ENCODE measurements around the gene PTPRQ. TPM values are rescaled to one million over a fixed set of nuclear protein-coding genes. Genes with fewer than 3 reads are reported as not detected.
"Not testable (repeated sequence)": the region's sequence is repeated elsewhere in the genome, so short reads cannot be mapped to it uniquely, and the experiment has no call there.

Gene PTPRQ
- total and polyA plus RNA-seq, 9 donors: 0.36 to 2.0 (median 0.71) TPM

DNA sequence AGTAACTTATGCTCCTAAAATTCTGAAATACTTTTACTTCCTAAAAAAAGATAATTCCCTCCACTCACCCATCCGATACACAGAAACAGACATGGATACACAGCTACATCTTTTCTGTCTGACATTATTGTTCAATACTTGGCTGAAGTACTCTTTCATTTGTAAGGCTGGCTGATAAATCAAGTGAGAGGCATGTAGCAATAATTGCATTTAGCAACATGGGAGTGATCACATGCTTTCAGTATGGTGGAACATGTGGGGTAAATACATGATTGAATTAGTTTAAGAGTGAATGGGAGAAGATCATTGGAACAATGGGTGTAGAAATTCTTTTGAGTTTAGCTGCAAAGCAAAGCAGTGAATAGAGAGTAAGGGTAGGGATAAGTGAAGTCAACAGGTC lies 25.6 kb downstream of the PTPRQ start:
- no peak for DNase-seq
- no peaks in the 10 kb centered on the region for H3K27me3 ChIP-seq (ENCODE audit: control insufficient read depth, insufficient read depth, low read length)
- no peaks in the 10 kb centered on the region for H3K36me3 ChIP-seq (ENCODE audit: control insufficient read depth, insufficient read depth, low read length)
- no peak overlapping the region for H3K27ac ChIP-seq (ENCODE audit: low read length)
- H3K4me3 ChIP-seq (ENCODE audit: low read length): no peak overlapping the region
- no peaks in the 10 kb centered on the region for H3K4me1 ChIP-seq (ENCODE audit: control insufficient read depth, insufficient read depth, low read length)
- no peaks in the 10 kb centered on the region for H3K9me3 ChIP-seq (replicated peaks; ENCODE audit: control insufficient read depth, low read depth, low read length)
- no CpG with 5 or more reads among the region's 1 CpG for WGBS (ENCODE audit: insufficient coverage)

DNA sequence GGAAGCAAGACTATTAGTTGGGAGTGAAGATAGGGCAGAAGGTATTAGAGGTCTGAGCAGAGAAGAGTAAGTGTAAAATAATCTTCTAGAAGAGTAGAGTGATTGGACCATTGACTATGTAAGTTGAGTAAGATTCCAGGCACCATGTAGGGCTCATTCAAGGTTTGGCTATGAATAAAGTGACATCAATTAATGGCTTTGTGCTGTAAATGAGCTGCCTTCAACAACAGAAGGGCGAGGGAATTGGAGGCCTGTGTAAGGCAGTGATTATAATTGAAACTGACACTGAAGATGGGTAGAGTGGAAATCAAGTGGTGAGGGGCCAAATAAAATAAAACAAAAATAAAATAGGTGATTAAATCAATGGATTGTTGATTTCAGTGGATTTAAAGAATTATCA lies 26.4 kb downstream of the PTPRQ start:
- DNase-seq: no peak
- no peaks in the 10 kb centered on the region for H3K36me3 ChIP-seq (ENCODE audit: control insufficient read depth, insufficient read depth, low read length)
- 78% methylated on average over 1 of the region's 1 CpG for WGBS (ENCODE audit: insufficient coverage)
- H3K27me3 ChIP-seq (ENCODE audit: control insufficient read depth, insufficient read depth, low read length): no peaks in the 10 kb centered on the region
- H3K4me3 ChIP-seq (ENCODE audit: low read length): no peak overlapping the region
- no peaks in the 10 kb centered on the region for H3K9me3 ChIP-seq (replicated peaks; ENCODE audit: control insufficient read depth, low read depth, low read length)
- no peaks in the 10 kb centered on the region for H3K4me1 ChIP-seq (ENCODE audit: control insufficient read depth, insufficient read depth, low read length)
- no peak overlapping the region for H3K27ac ChIP-seq (ENCODE audit: low read length)

DNA sequence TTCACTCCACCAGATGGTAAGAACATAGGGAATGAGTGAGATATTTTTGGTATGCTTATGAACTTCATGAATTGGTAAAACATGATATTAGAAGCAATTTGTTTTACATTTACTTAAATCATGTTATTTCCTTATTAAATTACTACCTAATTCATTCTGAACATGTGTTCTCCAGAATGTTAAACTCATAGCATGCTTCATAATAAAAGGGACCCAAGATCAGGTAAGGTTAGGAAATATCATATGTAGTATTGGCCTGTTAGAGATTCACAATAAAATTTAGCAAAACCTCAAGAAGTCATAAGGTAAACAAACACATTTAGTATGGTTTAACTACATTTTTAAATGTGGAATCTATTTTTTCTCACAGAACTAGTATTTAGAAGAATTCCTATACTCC lies 28.2 kb downstream of the PTPRQ start:
- Histone ChIP-seq H3K9me3 (replicated peaks; ENCODE audit: control insufficient read depth, low read depth, low read length) (no peaks in the 10 kb centered on the region), H3K36me3 (ENCODE audit: control insufficient read depth, insufficient read depth, low read length) (no peaks in the 10 kb centered on the region), H3K4me1 (ENCODE audit: control insufficient read depth, insufficient read depth, low read length) (no peaks in the 10 kb centered on the region), H3K27ac (ENCODE audit: low read length) (no peak overlapping the region), H3K4me3 (ENCODE audit: low read length) (no peak overlapping the region), H3K27me3 (ENCODE audit: control insufficient read depth, insufficient read depth, low read length) (no peaks in the 10 kb centered on the region)
- peak; percentile 27 for DNase-seq

DNA sequence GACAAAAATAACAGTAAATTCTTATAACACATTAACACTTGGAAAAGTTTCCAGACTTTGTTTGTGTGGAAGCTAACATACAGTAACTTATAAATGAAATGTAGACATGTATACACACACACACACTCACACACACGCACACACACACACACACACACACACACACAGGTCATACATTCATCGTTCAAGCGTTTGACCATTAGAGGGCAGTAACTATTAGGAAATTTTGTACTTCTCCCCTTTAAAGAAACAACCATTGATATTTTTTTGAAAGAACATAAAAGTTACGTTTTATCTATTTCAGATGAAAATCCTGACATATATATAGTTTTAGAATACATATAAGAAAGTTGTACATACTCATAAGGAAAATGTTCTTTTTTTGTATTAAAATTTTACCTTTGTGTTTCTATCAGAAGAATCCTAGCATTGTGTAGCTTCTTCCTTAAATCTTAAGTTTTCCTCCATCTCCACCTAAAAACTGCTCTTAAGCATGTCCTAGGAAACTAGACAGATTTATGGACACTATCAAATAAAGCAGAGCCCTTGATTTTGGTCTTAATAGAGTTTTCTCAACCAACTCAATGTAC lies 29.0 kb downstream of the PTPRQ start:
- peak; percentile 73 for DNase-seq
- Histone ChIP-seq H3K27ac (ENCODE audit: low read length) (no peak overlapping the region), H3K4me3 (ENCODE audit: low read length) (no peak overlapping the region), H3K27me3 (ENCODE audit: control insufficient read depth, insufficient read depth, low read length) (no peaks in the 10 kb centered on the region), H3K9me3 (replicated peaks; ENCODE audit: control insufficient read depth, low read depth, low read length) (no peaks in the 10 kb centered on the region), H3K4me1 (ENCODE audit: control insufficient read depth, insufficient read depth, low read length) (no peaks in the 10 kb centered on the region), H3K36me3 (ENCODE audit: control insufficient read depth, insufficient read depth, low read length) (no peaks in the 10 kb centered on the region)
- WGBS (ENCODE audit: insufficient coverage): no CpG with 5 or more reads among the region's 4 CpGs

DNA sequence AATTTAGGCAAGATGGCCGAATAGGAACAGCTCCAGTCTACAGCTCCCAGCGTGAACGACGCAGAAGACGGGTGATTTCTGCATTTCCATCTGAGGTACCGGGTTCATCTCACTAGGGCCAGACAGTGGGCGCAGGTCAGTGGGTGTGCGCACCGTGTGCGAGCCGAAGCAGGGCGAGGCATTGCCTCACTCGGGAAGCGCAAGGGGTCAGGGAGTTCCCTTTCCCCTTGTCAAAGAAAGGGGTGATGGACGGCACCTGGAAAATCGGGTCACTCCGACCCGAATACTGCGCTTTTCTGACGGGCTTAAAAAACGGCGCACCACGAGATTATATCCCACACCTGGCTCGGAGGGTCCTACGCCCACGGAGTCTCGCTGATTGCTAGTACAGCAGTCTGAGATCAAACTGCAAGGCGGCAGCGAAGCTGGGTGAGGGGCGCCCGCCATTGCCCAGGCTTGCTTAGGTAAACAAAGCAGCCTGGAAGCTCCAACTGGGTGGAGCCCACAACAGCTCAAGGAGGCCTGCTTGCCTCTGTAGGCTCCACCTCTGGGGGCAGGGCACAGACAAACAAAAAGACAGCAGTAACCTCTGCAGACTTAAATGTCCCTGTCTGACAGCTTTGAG lies 33.6 kb downstream of the PTPRQ start:
- H3K27ac ChIP-seq (ENCODE audit: low read length); H3K36me3 ChIP-seq (ENCODE audit: control insufficient read depth, insufficient read depth, low read length); H3K27me3 ChIP-seq (ENCODE audit: control insufficient read depth, insufficient read depth, low read length); H3K4me1 ChIP-seq (ENCODE audit: control insufficient read depth, insufficient read depth, low read length); H3K9me3 ChIP-seq (replicated peaks; ENCODE audit: control insufficient read depth, low read depth, low read length); H3K4me3 ChIP-seq (ENCODE audit: low read length); DNase-seq: not testable (repeated sequence)
- 98% methylated on average over 25 of the region's 31 CpGs for WGBS (ENCODE audit: insufficient coverage)

DNA sequence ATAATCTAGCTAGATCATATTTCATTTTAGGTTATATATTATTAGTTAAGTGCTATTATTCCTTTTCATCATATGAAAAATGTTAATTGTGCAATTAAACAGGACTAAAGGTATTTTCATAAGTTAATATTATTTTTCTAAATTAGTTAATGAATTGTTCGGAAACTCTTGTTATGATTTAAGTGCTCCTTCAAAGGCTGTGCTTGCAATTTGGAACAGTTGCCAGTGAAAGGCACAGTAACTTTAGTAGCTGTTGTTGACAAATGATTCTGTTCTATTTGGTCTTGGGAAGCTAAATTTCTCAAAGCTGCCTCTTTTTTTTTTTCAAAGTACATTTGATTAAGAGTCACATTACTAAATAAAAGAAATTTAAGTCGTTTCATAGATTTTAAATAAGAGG lies 40.7 kb downstream of the PTPRQ start:
- H3K27me3 ChIP-seq (ENCODE audit: control insufficient read depth, insufficient read depth, low read length): no peaks in the 10 kb centered on the region
- H3K9me3 ChIP-seq (replicated peaks; ENCODE audit: control insufficient read depth, low read depth, low read length): no peaks in the 10 kb centered on the region
- H3K36me3 ChIP-seq (ENCODE audit: control insufficient read depth, insufficient read depth, low read length): no peaks in the 10 kb centered on the region
- no peaks in the 10 kb centered on the region for H3K4me1 ChIP-seq (ENCODE audit: control insufficient read depth, insufficient read depth, low read length)
- WGBS (ENCODE audit: insufficient coverage): no CpG with 5 or more reads among the region's 2 CpGs
- H3K27ac ChIP-seq (ENCODE audit: low read length): no peak overlapping the region
- DNase-seq: no peak
- no peak overlapping the region for H3K4me3 ChIP-seq (ENCODE audit: low read length)

DNA sequence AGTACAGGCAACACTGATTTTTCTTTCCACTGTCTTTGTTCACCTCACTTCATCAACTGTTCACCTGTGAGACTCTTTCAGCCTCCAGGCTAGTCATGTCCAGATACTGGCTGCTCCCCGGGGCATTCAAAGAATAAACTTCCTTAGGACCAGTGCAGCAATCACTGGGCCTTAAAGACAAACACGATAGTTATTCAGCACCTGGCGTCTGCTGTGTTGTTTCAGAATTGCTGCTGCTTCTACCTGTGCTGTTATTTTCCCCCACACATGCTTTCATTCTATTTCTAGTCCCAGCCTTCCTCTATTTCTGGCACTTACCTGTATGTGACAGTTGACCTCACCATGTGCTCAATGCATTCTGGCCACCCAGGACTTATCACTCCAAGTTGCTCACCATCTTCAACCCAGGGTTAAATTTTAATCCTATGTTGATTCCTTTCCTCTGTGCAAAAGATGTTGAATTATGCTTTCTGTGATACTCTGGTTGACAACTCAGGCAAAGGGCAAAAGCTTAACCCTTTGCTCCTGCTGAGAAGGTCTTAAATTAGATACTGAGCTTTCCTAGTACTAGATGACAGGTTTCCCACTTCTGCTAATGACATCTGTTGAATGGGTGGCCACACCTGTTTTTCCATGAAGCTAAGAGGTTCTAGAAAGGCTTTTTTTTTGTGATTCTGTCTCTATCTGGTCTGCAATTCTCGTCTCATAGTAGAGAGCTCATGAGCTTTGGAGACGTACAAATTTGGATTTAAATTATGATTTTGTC lies 41.4 kb downstream of the PTPRQ start:
- H3K9me3 ChIP-seq (replicated peaks; ENCODE audit: control insufficient read depth, low read depth, low read length): no peaks in the 10 kb centered on the region
- H3K27me3 ChIP-seq (ENCODE audit: control insufficient read depth, insufficient read depth, low read length): no peaks in the 10 kb centered on the region
- no peaks in the 10 kb centered on the region for H3K36me3 ChIP-seq (ENCODE audit: control insufficient read depth, insufficient read depth, low read length)
- no peak overlapping the region for H3K4me3 ChIP-seq (ENCODE audit: low read length)
- WGBS (ENCODE audit: insufficient coverage): 74% methylated on average over 3 of the region's 5 CpGs
- no peak overlapping the region for H3K27ac ChIP-seq (ENCODE audit: low read length)
- no peaks in the 10 kb centered on the region for H3K4me1 ChIP-seq (ENCODE audit: control insufficient read depth, insufficient read depth, low read length)
- DNase-seq: no peak

DNA sequence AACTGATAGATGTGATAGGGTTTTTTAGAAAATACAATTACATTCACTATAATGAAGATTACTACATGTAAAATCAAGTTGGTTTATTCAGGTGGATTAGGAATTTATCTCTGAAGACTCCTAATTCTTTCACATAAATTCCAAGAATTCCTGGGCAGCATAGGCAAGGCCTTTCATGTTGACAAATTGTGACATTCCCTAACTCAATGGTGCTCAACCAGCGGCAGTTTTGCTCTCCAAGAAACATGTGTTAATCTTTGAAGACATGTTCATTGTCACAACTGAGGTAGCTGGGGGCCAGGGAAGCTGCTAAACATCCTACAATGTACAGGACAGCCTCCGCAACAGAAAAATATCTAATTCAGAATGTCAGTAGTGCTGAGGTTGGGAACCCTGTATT lies 46.3 kb downstream of the PTPRQ start:
- DNase-seq: no peak
- Histone ChIP-seq H3K27ac (ENCODE audit: low read length) (no peak overlapping the region), H3K36me3 (ENCODE audit: control insufficient read depth, insufficient read depth, low read length) (no peaks in the 10 kb centered on the region), H3K9me3 (replicated peaks; ENCODE audit: control insufficient read depth, low read depth, low read length) (no peaks in the 10 kb centered on the region), H3K4me3 (ENCODE audit: low read length) (no peak overlapping the region), H3K27me3 (ENCODE audit: control insufficient read depth, insufficient read depth, low read length) (no peaks in the 10 kb centered on the region), H3K4me1 (ENCODE audit: control insufficient read depth, insufficient read depth, low read length) (no peaks in the 10 kb centered on the region)
- no CpG with 5 or more reads among the region's 2 CpGs for WGBS (ENCODE audit: insufficient coverage)

DNA sequence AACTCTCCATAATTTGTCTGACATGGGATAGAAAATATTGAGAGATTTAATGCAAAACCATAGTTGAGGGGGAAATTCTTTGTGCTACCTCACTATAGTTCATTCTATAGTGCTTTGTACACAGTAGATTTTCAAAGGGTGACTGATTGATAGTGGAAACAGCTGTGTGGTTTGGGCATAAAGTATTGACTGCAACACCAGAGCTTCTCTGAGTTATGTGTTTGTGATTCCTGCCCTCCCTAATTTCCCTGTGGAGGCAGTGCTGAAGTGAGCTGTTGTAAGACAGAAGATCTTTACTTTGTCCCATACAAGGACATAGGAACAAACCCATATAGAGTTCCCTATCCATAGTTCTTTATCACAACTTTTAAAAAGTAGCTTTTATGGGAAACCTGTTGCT lies 47.1 kb downstream of the PTPRQ start:
- Histone ChIP-seq H3K27me3 (ENCODE audit: control insufficient read depth, insufficient read depth, low read length) (no peaks in the 10 kb centered on the region), H3K4me3 (ENCODE audit: low read length) (no peak overlapping the region), H3K27ac (ENCODE audit: low read length) (no peak overlapping the region), H3K4me1 (ENCODE audit: control insufficient read depth, insufficient read depth, low read length) (no peaks in the 10 kb centered on the region), H3K36me3 (ENCODE audit: control insufficient read depth, insufficient read depth, low read length) (no peaks in the 10 kb centered on the region), H3K9me3 (replicated peaks; ENCODE audit: control insufficient read depth, low read depth, low read length) (no peaks in the 10 kb centered on the region)
- DNase-seq: no peak

DNA sequence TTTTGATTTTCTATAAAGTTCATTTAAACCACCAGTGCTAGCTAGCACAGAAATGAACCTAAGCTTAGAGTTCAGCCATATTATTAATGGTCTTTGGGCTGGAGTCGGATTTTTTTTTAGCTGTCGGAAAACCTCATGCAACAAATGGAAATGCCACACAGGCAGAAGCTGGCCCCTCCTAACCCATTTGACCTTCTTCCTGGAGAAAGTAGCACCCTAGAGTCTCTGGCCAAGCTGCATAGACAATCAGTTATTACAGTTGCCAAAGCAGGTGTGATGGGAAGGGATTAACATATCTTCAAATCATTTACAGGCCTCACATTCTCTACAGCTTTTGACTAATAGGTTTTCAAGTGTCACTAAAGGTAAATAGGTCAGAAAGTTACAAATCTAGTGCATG lies 49.4 kb downstream of the PTPRQ start:
- Histone ChIP-seq H3K27me3 (ENCODE audit: control insufficient read depth, insufficient read depth, low read length) (no peaks in the 10 kb centered on the region), H3K4me3 (ENCODE audit: low read length) (no peak overlapping the region), H3K4me1 (ENCODE audit: control insufficient read depth, insufficient read depth, low read length) (no peaks in the 10 kb centered on the region), H3K9me3 (replicated peaks; ENCODE audit: control insufficient read depth, low read depth, low read length) (no peaks in the 10 kb centered on the region), H3K36me3 (ENCODE audit: control insufficient read depth, insufficient read depth, low read length) (no peaks in the 10 kb centered on the region), H3K27ac (ENCODE audit: low read length) (no peak overlapping the region)
- no CpG with 5 or more reads among the region's 2 CpGs for WGBS (ENCODE audit: insufficient coverage)
- no peak for DNase-seq
